GM18511 (cell line): ENCODE results near the gene FHOD1.

ENCODE experiments used
- ATAC-seq: cut with Tn5 transposase; IDR thresholded peaks from one replicate; pipeline ENCODE4 v1.9.1; 2021; ENCODE audit warnings: mild to moderate bottlenecking, moderate library complexity; ENCODE audit not compliant: unreplicated experiment

FHOD1 gene

DNA sequence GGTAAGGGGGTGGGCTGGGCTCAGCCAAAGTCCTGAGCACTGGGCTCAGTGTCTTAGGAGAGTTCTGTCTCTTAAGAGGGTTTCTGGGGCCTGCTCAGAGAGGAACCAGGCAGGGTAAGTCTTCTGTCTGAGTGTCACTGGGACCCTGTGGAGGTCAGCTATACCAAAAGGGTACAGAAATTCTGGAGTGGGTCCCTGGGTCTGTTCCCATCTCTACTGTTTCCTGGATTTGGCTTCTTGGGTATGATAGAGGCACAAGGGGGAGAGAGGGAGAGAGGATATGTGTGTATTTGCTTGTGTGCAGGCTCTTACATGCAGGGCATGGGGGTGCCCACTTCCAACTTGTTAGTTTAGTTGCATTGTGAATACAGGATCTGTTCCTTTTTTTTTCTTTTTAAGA lies 53.7 kb downstream of the FHOD1 start:
- no peak for ATAC-seq

DNA sequence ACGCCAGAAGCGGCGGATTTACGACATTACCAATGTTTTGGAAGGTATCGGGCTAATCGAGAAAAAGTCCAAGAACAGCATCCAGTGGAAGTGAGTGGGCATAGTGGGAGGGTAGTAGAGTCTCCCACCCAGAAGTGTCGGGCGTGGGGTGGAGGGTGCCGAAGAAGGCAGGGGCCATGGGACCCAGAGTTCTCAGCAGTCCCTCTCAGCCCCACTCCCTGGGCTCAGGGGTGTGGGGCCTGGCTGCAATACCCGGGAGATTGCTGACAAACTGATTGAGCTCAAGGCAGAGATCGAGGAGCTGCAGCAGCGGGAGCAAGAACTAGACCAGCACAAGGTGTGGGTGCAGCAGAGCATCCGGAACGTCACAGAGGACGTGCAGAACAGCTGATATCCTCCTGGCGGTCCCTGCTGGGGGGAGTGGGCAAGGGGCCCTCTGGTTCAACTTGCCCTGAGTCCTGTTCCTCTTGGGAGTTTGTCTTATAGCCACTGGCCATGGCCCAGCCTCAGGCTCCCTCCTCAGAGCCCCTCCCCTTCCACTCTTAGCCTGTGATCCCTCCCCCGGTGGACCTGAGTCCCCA lies 54.4 kb downstream of the FHOD1 start:
- ATAC-seq: no peak

DNA sequence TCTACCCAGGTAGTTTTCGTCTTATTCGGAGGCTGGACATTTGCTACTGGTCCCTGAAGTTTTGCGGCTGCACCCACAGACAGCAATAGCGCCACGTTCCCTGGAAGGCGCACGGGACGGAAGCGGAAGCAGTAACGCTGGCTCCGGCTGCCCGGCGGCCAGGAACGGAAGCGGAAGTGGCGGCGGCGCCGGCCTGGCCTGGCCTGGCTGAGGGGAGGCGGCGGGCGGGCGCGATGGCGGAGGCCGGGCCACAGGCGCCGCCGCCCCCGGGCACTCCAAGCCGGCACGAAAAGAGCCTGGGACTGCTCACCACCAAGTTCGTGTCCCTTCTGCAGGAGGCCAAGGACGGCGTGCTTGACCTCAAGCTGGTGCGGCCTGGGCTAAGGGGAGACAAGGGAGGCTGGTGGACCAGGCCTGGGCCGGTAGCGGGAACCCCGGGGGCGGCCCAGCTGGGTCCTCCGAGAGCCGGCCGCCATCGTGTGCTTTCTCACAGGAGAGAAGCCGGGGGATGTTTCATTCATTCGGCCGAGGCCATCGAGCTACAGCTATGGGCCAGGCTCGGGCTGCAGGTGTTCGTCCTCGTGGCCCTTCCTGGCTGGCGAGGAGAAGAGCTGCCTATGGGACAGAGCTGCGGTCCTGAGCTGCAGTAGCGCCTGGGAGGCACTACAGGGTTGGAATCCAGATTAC lies 55.1 kb downstream of the FHOD1 start, which contains the start of gene E2F4:
TSS of gene E2F4 (plus strand) at position 161 of the 687 bp plus-strand sequence. CDS start at position 234, 73 bp downstream.
- peak; percentile 91 for ATAC-seq

DNA sequence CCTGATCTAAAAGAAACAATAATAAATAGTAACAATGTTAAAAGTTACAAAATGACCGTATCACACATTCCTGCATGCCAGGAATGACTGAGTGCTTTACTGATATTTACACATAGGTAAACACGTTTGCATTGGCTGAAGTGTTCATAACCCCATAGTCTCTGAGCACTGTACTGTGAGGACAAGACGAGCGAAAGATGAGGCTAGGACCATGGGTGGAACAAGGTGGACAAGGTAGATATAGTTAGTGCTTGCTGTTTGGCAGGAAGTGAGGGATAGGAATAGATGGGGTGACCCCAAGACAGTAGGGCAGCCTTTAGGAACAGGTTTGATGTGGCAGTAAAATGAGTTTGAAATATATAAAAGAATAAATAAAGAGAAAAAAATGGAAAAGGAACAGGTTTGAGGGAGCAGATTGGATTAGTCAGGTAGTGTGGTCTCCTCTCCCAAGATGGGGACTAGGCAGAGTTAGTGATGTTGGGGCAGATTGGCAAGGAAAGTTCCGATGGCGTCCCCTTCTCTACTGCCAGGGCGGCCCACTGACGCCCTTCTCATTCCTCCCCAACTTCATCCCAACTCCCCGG lies 55.8 kb downstream of the FHOD1 start:
- peak; percentile 5 for ATAC-seq

DNA sequence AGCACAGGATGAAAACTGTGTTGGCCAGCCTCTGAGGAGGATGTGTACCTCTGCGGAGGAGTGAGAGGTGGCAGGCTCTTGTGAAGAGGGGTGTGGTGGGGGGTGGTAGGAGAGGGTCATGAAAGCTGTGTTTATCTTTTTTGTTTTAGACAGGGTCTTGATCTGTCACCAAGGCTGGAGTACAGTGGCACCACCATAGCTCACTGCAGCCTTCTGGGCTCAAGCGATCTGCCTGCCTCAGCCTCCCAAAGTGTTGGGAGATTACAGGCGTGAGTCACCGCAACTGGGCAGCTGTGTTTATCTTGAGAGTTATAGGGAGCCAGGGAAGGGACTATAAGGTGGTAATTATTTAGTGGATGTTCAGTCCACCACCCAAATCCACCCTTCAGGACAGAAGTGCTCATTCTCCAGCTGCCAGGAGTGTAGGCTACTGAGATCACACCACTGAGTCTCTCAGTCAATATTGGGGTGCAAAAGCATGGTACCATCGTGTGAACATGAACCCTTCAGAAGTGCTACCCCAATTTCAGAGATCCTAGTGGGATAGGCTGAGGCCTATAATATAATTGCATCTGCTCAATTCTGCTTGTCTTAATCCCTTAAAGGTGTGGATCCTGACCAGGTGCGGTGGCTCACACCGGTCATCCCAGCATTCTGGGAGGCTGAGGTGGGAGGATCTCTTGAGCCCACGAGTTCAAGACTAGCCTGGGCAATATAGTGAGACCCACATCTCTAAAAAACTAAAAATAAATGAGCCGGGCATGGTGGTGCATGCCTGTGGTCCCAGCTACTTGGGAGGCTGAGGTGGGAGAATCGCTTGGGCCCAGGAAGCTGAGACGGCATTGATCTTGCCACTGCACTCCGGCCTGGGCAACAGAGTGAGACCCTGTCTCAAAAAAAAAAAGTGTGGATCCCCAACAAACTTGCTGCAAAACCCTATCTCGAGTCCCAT lies 56.6 kb downstream of the FHOD1 start:
- no peak for ATAC-seq

DNA sequence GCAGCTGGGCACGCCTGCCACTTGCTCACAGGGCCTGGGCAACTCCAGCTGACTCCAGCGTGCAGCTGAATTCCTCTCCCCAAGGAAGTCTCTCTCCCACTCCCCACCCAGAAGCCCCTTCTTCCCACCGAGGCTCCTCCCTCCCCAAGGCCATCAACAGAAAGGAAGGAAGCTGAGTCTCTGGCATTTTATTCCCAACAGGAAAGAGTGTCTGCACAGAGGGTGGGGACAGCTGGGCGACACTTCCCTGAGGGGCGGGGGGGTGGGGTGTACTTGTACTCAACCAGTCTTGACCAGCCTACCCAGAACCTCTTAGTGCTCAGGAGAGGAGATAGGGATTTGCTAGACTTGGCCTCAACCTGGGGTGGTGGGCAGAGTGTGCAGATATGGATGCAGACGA lies 57.2 kb downstream of the FHOD1 start, which contains the start of gene EXOC3L1:
TSS of gene EXOC3L1 (minus strand) at position 96 of the 400 bp plus-strand sequence. CDS start 460 bp downstream, outside the sequence.
- ATAC-seq: no peak

DNA sequence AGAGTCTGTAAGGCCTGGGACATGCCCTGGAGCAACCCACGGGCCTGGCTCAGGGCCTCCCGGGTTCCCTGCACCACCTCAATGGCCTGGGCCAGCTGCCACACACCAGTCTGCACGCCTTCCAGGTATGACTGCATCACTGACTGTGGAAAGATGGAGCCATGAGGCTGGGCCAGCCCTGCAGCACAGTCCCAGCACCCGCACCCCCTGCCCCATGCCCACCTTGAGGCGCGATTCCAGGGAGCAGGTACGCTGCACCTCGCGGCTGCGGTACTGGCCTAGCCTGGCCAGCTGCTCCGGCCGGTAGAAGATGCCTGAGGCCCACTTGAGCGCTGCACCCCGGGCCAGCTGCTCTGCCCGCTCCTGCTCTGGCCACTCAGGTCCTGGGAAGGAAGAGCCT lies 58.5 kb downstream of the FHOD1 start:
- ATAC-seq: no peak

DNA sequence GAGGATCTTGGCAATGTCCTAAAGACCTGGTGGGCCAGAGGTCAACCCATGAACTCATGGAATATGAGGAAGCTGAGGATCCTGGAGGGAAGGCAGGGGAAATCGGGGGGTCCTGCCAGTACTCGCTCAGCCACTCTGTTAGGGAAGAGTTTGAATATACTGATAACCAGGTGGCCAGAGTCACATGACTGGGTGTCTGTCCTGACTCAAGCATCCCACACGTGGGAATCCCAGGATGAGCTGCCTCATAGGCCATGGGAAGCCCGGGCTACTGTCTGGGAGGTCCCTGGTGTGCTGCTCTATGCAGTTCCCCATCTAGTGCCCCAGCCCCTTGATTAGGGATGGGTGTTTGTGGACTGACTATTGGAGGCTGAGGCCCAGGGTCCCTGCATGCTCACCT lies 59.0 kb downstream of the FHOD1 start:
- no peak for ATAC-seq

DNA sequence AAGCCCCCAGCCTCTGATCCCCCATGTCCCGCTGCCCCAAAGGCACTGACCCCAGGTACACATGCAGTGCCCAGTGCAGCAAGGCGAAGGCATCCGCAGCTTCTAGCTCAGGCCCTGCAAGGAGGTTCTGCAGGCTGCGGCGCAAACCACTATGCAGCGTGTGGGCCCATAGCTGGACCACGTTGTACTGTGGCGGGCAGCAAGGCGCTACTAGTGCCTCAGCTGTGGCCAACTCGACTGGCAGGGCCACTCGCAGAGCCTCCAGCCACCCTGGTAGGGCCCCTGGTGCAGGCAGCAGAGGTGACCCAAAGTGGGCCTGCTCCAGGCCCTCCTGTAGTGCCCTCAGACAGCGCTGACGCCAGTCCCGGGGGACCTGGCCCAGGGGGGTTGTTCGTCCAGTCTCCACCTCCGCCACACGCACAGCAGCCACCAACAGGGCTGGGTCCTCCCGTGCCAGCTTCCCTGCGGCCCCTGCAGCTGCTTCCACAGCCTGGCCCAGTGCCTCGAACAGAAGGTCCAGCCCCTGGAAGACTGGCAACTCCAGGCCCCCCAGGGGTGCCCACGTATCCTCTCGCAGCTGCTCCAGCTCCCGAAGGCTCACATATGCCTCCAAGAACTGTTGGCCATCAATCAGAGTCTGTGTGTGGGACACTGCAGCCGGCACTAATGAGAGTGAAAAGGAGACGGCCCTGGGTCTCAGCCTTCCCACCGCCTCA lies 59.9 kb downstream of the FHOD1 start:
- ATAC-seq: no peak

DNA sequence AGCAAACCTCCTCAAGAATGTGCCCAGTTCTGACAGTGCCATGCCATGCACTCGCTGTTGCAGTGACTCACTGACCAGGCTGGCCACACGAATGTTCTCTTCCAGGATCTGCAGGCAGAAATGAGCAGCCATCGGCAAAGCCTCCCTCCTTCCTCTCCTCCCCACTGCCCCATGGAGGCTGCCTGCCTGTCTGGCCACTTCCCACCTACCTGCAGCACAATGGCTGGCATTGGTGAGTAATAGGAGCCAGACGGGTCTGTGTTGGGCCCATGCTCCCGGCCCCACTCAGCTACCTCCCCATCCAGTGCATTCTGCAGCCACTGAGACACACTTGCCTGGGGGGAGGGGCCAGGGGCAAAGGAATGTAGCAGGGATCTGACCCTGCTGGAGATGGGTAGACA lies 60.7 kb downstream of the FHOD1 start:
- ATAC-seq: no peak

DNA sequence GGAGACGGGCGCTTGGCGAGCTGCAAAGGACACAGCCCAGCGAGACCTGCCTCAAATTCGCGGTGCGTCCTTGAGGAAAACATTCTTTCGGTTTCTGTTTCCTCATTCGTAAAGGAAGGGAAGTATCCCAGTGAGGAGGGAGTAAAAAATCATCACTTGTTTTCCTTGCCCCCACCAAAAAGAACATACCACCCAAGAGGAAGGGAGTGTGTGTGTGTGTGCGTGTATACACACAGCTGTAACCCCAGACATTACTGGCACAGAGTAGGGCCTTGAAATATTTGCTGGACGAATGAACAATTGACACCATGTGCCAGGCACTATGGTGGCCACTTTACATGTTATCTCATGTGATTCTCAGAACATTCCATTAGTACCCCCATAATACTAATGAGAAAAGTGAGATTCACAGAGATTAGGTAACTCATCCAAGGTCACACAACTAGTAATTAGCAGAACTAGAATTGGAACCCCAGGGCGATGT lies 61.6 kb downstream of the FHOD1 start:
- no peak for ATAC-seq

DNA sequence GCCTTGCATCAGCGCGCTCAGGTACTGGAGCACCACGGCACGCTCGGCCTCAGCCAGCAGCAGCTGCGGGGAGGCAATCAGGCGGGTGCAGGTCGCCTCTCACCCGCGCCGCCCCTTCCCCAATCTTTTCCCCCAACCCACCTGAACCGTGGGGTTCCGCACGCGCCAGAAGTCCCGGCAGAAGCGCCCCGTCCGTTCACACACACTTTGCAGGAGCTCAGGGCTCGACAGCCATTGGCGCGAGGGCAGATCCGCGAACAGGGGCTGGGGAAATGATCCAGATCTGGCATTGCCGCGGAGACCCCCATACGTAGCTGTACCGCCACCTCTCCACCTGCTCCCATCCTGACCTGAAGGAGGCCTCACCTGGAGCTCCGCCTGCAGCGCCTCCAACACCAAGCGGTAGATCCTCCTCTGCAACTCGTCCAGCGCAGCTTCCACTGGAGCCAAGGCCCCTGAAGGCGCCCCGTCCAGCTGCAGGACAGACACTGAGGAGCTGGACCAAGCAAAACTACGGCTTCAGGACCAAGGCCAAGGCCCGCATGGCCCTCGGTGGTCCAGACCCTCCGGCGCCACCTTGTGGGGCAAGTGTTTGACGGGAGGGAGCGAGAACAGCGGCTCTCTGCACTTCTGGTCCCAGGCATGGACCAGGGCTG lies 62.2 kb downstream of the FHOD1 start:
- no peak for ATAC-seq

DNA sequence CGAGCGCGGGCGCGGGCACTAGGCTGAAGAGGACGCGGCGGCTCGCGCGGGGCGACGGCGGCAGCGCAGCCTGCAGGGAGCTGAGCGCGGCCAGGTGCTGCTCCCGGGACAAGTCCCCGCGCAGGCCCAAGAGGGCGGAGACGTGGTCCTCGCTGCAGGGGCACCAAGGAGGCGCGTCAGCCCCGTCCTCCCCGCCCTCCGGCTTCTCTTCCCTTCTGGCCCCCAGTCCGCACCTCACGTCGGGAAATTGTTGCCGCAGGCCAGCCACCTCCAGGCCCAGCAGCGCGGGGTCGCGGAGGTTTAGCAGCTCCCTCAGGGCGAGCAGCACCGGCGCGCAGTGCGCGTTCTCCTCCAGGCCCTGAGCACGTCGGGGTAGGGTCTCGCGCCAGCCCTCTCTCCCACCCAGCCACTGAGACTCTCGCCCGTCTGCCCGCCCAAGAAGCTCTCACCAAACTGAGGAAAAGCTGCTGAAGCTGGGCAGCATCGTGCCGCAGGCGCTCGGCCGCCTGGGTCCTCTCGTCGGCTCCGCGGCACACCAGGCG lies 62.8 kb downstream of the FHOD1 start:
- ATAC-seq: no peak

DNA sequence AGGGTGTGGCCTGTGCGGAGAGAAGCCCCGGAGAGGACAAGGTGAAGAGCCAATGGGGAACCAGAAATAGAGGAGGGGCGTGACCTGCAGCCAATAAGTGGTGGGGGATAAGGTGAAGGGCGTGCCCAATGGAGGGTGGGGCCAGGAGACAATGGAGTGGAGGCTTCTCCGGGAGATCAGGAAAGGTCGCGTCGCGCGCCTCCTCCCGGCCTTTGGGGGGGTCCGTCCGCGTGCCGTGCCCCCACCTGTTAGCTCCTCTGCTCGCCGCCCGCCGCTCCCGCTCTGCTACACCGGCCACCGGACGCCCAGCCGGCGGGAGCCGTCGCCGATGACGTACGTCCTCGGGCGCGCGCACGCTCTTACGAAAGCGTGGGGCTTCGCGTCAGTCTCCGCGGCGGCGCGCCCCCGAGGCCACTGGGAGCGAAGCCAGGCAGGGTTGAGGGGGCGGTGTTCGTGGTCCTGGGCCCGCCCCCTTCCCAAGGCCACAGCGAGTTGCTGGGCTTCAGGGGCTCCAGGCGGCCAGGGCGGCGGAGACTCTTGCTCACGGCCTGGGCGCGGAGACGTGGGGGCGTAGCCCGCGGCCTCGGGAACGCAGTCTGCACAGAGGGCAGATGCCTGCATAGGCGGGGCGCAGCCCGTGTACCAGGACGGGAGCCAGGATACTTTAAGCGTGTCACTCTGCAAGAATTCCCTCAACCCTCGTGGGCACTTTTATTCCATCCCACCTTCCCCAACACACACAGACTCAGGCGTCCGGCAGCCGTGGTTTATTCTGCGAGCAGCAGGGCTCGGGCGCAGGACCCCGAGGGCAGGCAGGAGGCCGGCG lies 63.4 kb downstream of the FHOD1 start, which contains the start of gene MATCAP1:
TSS of gene MATCAP1 (minus strand) at position 337 of the 826 bp plus-strand sequence. CDS start 3,353 bp downstream, outside the sequence.
- ATAC-seq: peak; percentile 95

DNA sequence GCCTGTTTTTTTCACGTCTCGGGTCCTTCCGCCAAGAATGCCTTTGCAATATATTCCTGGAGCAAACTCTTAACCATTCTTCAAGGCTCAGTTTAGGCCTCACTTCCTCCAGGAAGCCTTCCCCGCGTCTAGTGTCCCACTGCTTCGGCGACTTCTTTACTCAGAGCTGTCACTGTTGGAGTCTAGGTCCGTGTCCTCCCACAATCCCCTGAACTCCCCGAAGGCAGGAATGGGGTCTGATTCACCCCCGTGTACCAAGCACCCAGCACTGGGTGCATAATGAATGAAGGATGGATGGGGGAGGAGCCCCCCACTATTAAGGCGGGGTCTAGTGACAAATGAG lies 64.0 kb downstream of the FHOD1 start:
- ATAC-seq: no peak

DNA sequence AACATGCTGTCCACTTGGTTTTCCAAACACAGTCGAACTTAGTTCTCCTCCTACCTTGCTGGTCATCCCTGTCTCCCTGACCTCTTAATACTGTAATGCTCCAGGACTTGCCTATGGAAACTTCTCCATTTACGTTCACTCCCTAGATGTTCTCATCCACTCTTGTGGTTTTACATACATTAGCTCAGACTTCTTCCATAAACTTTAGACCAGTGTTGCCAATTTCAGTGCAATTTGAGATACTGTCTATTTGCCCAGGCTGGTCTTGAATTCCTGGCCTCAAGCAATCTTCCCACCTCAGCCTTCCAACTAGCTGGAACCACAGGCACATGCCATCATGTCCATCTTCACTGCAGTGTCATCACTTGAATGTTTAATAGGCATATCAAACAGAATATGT lies 65.0 kb downstream of the FHOD1 start:
- no peak for ATAC-seq

DNA sequence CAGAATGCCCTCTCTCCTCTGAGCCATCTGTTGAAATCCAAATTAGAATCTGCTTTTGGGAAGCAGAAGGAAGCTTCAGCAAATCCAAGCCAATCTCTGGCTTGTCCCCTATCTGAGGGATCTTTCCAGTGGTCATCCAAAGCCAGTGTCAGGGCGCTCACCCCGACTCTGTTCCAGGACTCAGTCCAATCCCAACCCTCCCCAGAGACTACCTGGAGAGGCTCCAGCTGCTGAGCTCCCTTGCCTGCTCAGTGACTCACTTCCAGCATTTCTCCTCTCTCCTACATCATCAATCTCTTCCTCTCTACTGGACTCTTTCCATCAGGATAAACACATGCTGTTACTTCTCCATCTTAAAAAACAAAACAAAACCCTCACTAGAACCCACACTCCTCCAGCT lies 65.9 kb downstream of the FHOD1 start:
- no peak for ATAC-seq

DNA sequence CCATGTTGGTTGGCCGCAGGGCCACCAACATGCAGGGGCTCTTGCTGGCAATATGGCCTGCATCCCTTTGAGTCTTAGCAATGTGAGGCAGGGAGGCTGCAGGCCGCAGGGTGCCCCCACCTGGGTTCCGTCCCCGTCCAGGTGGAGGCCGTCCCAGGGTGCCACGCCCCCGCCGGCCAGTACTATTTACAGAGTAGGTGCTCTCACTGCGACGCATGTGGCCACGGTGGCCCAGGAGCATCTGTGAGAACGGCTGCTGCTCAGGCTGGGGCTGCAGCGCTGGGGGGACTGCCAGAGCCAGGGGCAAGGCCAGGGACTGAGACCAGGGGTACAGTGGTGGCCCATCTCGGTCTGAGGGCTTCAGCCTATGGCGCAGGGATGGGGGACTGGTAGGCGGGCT lies 67.1 kb downstream of the FHOD1 start:
- no peak for ATAC-seq
